Thoracic aorta (tissue), 2 donors: ENCODE data around the gene CPSF3. TPM values are rescaled to one million over a fixed set of nuclear protein-coding genes. Genes with fewer than 3 reads are reported as not detected.

ENCODE experiments used
- ATAC-seq: fragments of 150-250 bp; one replicate; pipeline ENCODE4 v1.8.0; 2017; ENCODE audit warnings: low read depth; ENCODE audit not compliant: insufficient number of reproducible peaks, low FRiP score
- DNase-seq: peaks from one replicate; pipeline ENCODE4 v3.0.0-alpha.2; 2020; ENCODE audit warnings: low spot score
- H3K27ac ChIP-seq, 2 donors: fragments of 200-600 bp; sonication (generic); 1 replicate in 1 of 2; 2 replicates in 1 of 2; pipeline ENCODE4 v1.5.1; 2016; ENCODE audit warnings: mild to moderate bottlenecking in 2 of 2, moderate library complexity in 2 of 2
- H3K27me3 ChIP-seq: fragments of 200-600 bp; sonication (generic); replicated peaks from 2 replicates; pipeline ENCODE4 v1.6.0; 2016; ENCODE audit warnings: mild to moderate bottlenecking; ENCODE audit not compliant: insufficient read depth
- H3K36me3 ChIP-seq: fragments of 200-600 bp; sonication (generic); one replicate; pipeline ENCODE4 v1.5.1; 2016
- H3K4me1 ChIP-seq, 2 donors: fragments of 200-600 bp; sonication (generic); 1 replicate in 1 of 2; 2 replicates in 1 of 2; pipeline versions ENCODE4 v1.5.1 to v1.6.0; 2016; ENCODE audit warnings: low read depth in 2 of 2, mild to moderate bottlenecking in 1 of 2; ENCODE audit not compliant: control insufficient read depth in 1 of 2
- H3K4me3 ChIP-seq: fragments of 200-600 bp; sonication (generic); 2 replicates; pipeline ENCODE4 v1.5.1; 2016; ENCODE audit warnings: mild to moderate bottlenecking
- H3K9me3 ChIP-seq: fragments of 200-600 bp; sonication (generic); 2 replicates; pipeline ENCODE4 v1.5.1; 2016
- CTCF ChIP-seq: fragments of 200-600 bp; sonication (generic); IDR thresholded peaks from one replicate; pipeline ENCODE4 v1.5.1; 2019; ENCODE audit warnings: antibody characterized with exemption
- total RNA-seq, 2 donors: library from RNA; depleted of rRNA; stranded (reverse); fragments of >200 nt; gene quantifications; one replicate each; pipeline versions ENCODE4 v1.1.0 to v1.2.3, GENCODE V29; 2016

CPSF3 gene
- total RNA-seq, 2 donors from 2014 or later: 13.1 to 18.9 TPM

GRCh38 chr2:9484533-9484932, 61.1 kb downstream of the CPSF3 start:
- TF ChIP-seq CTCF: no peak
- Histone ChIP-seq H3K27me3 (no peaks in the 10 kb centered on the region), H3K4me3 (no peak overlapping the region), H3K27ac (no peak overlapping the region), H3K4me1 (peaks cover 0 to 5% of the 10 kb centered on the region in 2 donors), H3K36me3 (peaks cover 68% of the 10 kb centered on the region), H3K9me3 (no peaks in the 10 kb centered on the region)
- DNase-seq (no peak), ATAC-seq (no peak)

GRCh38 chr2:9488583-9489547, 65.4 kb downstream of the CPSF3 start:
- DNase-seq: no peak
- Histone ChIP-seq H3K27me3 (no peaks in the 10 kb centered on the region), H3K9me3 (no peaks in the 10 kb centered on the region), H3K27ac (no peak overlapping the region), H3K4me3 (no peak overlapping the region), H3K4me1 (peaks cover 0 to 5% of the 10 kb centered on the region in 2 donors), H3K36me3 (peaks cover 64% of the 10 kb centered on the region)
- TF ChIP-seq CTCF: no peak
- no peak for ATAC-seq

GRCh38 chr2:9490789-9491188, 67.3 kb downstream of the CPSF3 start:
- peaks cover 47% of the 10 kb centered on the region for H3K36me3 ChIP-seq
- H3K27me3 ChIP-seq: no peaks in the 10 kb centered on the region
- ATAC-seq: no peak

GRCh38 chr2:9492927-9493326, 69.5 kb downstream of the CPSF3 start:
- Histone ChIP-seq H3K9me3 (no peaks in the 10 kb centered on the region), H3K36me3 (peaks cover 34% of the 10 kb centered on the region), H3K27me3 (no peaks in the 10 kb centered on the region), H3K4me3 (no peak overlapping the region), H3K4me1 (peaks cover 0 to under 1% of the 10 kb centered on the region in 2 donors), H3K27ac (no peak overlapping the region)
- DNase-seq: no peak
- TF ChIP-seq CTCF: no peak
- no peak for ATAC-seq

More at GRCh38 chr2:9490789-9491188, 67.3 kb downstream of the CPSF3 start:
- Histone ChIP-seq H3K27ac (no peak overlapping the region), H3K9me3 (no peaks in the 10 kb centered on the region), H3K4me1 (no peaks in the 10 kb centered on the region), H3K4me3 (no peak overlapping the region)
- no peak for TF ChIP-seq CTCF
- no peak for DNase-seq

- H3K4me1 ChIP-seq: peaks cover under 1 to 6% of the 10 kb centered on the region in 2 donors
- DNase-seq (no peak), ATAC-seq (no peak)
- H3K27me3 ChIP-seq: no peaks in the 10 kb centered on the region
- H3K9me3 ChIP-seq: no peaks in the 10 kb centered on the region
- TF ChIP-seq CTCF: no peak
- H3K4me3 ChIP-seq: no peak overlapping the region
- H3K36me3 ChIP-seq: peaks cover 29% of the 10 kb centered on the region
- no peak overlapping the region for H3K27ac ChIP-seq
These were observed 70.0 kb downstream of the CPSF3 start for GRCh38 chr2:9493478-9493877.
